HG03025 (cell line): ENCODE results near the gene SCN4A.
"Not testable (repeated sequence)": the region's sequence is repeated elsewhere in the genome, so short reads cannot be mapped to it uniquely, and the experiment has no call there.

ENCODE experiments used
- ATAC-seq: cut with Tn5 transposase; IDR thresholded peaks from one replicate; pipeline ENCODE4 v1.9.1; 2021; ENCODE audit warnings: mild to moderate bottlenecking, moderate library complexity; ENCODE audit not compliant: unreplicated experiment, low FRiP score

Gene SCN4A

DNA sequence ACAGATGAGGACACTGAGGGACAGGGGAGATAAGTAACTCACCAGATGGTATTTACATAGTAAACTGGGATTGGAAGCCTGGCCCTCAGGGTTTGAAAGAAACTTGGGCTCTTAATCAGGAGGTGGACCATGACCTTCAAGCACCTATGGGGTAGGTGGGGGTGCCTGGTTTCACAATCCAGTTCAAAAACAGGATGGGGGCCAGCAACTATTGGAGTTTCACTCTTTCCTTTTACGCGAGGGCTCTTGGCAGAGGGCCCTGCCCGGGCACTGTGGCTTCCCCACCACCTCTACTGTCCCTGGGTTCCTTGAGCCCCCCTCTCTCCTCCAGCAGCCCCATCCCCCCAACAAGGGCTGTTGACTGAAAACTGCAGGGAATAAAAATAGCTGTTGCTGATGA is 14.1 kb upstream of the SCN4A start:
- no peak for ATAC-seq

DNA sequence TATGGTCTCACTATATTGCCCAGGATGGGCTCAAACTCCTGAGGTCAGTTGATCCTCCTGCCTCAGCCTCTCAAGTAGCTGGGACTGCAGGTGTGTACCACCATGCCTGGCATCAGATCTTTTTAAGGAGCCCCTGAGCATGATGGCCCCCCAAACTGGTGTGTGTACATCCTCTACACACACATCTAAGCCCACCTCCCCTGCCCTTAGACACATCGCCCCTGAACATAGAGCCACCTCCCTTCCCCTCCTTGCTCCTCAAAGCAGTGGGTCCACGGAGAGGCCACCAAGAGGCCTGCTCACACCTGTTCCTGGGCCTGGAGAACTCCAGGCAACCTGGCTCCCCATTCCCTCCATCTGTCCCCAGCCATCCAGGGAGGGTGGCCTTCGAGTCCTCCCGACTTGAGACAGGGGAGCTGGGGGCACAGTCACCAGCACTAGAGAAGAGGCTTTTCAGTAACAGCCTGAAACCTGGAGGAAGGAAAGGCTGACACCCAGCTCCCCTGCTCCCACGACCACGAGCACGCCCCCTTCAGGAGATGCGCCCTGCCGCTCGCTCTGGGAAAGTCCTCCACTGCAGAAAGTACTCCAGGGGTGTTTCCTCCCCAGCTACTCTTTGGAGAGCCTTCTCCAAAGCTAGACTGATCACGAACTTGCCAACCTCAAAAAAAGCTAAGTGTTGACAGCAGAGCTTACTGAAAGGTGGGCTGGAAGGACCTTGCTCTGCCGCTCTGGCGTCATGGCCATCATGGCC is 12.8 kb upstream of the SCN4A start:
- ATAC-seq = no peak

DNA sequence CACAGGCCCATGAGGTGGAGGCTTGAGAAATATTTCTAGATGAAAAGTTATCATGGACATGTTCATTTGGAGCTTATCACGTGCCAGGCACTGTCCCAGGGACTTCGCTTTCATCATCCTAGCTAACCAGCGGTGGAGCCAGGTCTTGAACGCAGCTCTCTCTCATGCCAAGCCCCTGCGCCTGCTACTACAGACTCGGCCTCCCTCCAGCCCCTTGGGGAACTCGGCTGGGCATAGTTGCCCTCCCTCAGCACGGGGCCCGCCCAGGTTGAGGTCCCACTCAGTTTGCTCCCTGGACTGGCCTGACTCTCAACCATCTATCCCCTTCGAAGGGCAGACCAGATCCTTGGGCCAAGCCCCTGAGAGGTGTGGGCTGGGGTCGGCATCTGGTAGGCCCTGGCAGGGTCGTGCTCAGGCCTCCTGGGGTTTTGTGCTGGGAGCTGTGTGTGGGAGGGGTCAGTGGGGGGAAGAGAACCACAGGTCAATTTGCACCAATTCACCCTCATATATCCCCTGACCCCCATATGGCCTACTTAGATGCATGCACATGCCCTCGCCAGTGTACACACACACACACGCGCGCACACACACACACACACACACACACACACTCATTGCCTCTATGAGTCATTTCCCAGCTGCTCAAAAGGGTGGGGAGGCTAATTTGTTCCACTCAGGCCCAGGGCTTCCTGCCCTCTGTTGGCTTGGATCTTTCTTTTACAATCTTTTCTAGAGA is 12.1 kb upstream of the SCN4A start:
- no peak for ATAC-seq

DNA sequence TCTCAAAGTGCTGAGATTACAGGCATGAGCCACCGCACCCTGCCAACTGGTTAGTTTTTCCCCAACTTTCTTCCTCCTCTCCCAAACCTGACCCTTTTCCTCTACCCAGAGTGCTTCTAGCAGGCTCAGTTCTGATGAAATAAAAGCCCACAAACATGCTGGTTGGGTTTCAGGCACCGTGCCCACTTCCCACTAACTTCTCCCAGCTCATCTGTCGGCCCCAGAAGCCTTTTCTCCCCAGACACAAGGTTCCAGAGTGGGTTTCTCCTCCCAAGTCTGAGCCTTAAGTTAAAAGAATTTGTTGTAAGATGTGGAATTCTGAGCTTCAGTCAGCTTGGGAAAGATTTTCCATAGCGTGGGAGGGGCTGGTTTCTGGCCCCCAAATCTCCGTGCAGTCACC is 11.5 kb upstream of the SCN4A start:
- ATAC-seq = no peak

DNA sequence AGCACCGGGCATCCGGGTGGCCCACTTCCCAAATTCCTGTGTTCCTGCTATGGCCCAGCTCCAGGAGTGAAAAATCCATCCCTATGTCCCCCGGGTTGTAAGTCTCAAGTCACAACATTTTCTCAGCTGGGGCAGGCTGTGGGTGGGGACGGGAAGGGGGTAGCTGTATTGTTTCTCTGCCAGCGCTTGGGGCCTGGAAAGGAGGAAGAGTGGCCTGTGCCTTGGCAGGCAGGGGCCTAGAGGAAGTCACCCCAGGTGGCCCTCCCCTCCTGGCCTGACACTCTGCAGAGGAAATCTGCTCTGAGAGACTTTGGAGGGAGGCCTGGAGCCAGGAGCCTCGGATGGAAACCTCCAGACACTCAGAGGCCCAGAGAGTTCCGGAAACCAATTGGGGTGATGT is 10.6 kb upstream of the SCN4A start:
- ATAC-seq = no peak

DNA sequence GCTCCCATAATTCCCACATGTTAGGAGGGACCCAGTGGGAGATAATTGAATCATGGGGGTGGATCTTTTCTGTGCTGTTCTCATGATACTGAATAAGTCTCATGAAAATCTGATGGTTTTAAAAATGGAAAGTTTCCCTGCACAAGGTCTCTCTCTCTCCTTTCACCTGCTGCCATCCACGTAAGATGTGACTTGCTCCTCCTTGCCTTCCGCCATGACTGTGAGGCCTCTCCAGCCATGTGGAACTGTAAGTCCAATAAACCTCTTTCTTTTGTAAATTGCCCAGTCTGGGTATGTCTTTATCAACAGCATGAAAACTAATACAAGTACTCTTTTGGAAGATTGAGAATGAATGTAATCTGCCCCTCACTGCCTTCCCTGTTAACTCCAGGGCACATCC is 9.9 kb upstream of the SCN4A start:
- ATAC-seq = not testable (repeated sequence)

DNA sequence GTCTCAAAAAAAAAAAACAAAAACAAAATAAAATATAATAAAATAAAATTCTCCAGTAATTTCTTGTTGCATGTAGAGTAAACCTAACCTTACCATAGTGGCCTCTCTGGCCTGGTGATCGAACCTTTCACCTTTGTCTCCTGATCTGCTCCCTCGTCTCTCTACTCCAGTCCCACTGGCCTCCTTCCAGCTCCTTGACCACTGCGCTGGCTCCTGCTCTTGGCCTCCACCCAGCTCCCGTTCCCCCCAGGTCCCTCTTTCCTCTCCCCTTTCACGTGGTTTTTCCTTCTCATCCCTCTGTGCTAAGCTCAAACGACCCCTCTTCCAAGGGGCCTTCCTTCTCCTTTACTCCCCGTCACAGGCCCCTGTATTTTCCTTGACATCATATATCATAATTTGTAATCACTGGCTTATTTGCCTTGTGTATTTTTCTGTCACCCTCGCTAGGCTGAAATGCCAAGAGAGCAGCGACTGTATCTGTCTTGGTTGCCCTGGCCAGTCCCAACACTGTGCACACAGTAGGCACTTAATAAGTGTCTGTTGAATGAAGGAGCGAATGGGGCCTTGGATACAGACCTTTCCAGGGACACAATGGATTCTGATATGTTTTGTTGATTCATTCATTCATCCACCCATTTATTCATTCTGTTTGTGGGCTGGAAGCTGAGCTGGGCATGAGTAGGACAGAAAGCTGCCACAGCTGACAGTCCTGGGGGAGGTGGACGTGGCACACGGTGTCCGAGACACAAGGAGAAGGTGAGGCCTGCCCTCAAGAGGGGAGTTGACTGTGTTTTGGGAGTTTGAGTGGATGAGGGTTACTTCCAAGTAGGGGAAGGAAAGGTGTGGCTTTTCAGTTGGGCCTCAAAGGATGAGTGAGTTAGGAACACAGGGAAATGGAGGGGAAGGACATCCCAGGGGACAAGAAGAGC is 5.8 kb upstream of the SCN4A start:
- no peak for ATAC-seq

DNA sequence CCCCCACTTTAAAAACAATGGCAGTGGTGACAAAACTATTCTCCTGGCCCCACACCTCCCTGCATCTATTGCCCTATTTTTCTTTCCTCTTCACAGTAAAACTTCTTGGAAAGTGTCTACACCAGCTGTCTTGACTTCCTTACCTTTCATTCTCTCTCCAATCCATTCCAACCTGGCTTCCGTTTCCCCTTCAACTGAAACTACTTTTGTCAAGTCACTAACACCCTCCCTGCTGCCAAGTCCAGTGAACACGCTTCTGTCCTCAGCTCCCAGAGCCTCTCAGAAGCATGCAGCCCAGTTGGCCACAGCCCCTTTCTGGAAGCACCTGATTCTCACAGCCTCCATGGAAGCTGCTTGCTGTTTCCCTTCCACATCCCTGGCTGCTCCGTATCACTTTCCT is 4.0 kb upstream of the SCN4A start:
- no peak for ATAC-seq

DNA sequence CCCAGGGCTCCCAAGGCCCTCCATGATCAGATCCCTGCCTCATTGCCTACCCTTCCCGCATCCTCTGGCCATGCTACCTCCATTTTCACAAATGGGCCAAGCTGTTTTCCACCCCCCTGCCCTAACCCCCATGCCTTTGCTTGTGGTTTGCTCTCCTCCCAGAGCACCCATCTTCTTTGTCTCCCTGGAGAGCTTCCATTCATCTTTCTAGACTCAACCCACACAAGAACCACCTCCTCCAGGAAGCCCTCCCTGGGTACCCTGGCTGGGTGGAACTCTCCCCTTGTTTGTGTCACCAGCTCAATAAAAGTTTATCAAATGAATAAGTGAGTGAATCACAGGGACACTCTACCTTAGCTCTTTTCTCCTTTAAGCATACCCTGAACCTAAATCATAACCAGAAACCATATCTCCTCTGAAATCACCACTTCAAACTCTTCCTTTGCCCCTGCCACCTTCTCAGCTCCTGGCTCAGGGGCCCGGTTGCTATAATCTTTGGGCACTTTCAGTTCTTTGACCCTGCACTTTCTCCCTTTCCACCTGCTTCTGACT is 2.9 kb upstream of the SCN4A start:
- no peak for ATAC-seq

DNA sequence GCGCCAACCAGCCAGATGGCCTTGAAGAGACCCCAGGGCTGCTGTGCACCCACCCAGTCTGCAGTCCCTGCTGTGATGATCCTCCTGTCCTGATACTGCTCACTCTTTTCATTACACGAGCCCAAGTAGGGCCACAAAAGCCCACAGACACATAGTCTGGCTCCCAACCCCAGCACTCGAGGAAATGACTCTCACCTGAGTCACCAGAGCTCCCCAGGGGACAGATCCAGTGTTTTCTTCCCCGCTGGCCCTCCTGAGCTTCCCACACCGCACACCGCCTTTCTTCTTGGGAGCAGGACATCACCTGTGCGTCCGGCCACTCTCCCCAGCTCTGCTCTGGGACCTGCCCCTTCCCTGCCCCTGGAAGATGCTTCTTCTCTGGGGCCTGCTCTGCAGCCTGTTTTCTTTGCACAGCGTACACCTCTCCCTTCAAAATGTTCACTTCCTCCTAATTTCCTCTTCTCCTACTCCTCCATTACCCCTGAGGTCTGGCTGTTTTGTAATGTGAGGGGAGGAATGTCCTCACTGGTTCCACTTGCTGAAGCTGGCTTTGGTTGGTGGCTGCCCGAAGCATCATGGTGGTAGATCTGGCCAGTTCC is 2.0 kb upstream of the SCN4A start:
- ATAC-seq = no peak

DNA sequence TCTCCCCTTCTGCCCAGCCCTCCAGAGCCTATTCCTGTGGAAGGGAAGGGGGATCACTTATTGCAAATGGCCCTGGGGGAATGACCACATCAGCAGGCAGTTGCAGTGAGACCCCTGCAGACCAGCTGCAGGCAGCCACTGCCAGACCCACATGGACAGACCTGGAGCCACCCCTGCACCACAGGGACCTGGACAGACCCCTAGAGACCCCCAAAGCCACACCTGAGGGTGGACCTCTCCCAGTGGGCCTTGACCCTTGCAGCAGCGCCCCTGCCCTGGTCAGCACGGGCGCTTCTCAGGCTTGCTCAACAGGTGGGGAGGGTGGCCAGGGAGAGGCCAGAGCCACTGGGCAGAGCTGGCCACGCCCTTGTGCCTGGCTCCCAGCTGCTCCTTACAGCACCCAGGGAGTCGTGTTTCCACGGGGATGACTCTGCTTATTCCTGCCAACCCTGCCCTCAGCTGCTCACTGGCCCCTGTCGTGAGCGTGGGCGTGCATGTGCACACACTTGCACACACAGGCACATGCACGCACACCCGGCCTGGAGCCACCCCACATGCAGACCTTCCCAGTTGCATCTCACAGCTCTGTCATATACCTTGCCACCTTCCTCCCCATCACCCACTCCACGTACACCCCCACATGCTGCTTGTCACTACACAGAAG is 1.3 kb upstream of the SCN4A start:
- no peak for ATAC-seq

DNA sequence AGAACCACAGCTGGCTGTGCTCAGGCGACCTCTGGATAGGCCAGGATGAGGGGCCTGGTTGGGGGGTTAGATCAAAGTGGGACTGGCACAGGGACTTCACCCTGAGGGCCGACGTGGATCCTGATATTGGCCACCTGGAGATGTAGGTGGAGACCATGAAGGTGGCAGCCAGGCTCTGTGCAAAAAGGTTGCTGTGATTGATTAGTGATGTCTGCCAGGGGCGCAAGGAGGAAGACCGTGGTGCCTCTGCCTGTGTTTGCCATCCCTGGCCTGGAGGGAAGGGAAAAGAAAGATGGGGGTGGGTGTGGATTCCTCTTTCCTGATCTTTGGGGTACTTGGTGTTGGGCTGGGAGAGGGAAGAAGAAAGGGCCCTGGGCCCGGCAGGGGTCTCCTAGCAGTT is 529 bp upstream of the SCN4A start:
- ATAC-seq = no peak

DNA sequence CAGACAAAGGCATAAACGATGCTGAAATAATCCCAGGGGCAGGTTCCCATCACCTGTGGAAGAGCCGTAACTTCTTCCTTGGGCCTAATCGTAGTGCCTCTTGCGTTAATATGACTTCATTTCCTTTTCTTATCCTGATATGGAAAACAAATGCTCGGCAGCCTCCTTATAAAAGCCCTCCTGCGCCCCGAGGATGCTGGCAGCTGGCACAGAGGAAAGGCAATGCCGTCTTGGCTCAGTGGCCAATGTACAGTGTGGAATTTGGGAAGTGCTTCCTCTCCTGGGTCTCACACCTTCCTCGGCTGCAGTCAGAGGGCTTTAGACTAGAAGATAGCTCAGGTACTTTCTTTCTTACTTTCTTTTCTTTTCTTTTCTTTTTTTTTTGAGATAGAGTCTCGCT is 3.4 kb downstream of the SCN4A start:
- no peak for ATAC-seq

DNA sequence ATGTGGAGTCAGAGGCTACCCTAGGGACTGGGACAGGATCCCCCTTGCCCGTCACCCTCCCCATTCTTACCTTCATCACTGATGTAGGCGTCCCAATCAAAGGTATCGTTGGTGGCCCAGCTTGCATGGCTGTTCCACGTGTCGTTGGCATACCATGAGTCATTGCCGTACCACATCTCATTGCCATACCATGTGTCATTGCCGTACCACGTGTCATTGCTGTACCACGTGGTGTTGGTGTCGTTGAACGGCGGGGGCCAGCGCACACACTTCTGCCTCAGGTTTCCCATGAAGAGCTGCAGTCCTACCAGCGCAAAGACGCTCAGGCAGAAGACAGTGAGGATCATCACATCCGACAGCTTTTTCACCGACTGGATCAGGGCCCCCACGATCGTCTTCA is 4.8 kb downstream of the SCN4A start:
- ATAC-seq = no peak

DNA sequence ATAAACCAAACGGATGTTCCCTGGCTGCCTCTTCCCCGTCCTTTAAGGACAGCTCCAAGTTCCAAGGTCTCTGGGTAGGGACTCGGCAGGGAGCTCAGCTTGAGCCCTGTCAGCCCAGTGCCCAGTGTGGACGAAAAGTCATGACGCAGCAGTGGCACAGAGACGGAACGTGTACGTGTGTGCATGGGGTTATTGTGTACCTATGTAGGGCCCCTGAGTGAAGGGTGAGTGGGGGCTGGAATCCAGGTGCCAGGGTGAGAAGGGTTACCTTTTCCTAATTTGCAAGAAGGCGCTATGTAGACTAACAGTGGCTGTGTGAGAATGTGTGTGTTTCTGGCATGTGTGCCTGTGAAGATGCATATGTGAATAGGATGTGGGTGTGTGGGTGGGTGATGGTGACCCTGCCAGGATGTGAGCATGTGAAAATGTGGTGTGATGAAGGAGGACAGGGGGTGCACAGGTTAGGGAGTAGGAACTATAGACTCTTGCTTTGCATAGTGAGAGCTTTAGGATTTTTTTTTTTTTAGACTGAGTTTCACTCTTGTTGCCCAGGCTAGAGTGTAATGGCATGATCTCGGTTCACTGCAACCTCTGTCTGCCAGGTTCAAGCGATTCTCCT is 6.0 kb downstream of the SCN4A start:
- no peak for ATAC-seq

DNA sequence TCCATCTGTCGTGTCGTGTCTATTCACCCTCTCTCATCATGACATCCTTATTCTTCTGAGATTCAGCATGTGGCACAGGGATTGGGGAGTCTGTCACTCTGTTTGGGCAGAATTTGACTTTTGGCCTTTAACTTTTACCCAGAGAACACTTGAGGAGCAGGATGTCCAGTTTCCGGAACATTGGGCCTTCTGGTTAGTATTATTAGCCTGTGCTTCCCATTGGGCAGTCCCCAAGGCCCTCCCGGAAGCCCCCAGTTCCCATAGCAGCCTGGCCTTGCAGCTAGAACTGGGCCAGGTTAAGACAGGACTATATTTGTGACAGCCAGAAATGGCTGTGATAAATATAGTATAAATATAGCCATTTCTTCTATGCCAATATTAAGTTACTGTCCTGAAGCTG is 9.6 kb downstream of the SCN4A start:
- no peak for ATAC-seq

DNA sequence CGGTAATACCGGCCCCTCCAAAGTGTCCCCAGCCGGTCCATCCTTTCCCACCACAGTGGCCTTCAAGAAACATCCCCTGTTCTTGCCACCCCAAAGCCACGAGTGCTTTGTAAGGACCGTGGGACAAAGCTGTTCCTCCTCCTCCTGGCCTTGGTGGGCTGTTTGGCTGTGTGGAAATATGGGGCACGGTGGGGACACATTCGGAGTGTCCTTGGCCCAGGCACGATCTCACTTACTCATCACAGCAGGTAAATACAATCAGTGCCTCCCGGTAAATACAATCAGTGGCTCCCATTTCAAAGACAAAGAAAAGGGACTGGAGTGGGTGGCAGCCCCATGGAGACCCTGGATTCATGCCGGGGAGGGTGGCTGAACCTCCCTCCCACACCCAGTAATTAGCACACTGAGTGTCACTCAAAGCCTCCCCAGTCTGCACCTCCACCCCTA is 10.4 kb downstream of the SCN4A start:
- ATAC-seq = no peak

DNA sequence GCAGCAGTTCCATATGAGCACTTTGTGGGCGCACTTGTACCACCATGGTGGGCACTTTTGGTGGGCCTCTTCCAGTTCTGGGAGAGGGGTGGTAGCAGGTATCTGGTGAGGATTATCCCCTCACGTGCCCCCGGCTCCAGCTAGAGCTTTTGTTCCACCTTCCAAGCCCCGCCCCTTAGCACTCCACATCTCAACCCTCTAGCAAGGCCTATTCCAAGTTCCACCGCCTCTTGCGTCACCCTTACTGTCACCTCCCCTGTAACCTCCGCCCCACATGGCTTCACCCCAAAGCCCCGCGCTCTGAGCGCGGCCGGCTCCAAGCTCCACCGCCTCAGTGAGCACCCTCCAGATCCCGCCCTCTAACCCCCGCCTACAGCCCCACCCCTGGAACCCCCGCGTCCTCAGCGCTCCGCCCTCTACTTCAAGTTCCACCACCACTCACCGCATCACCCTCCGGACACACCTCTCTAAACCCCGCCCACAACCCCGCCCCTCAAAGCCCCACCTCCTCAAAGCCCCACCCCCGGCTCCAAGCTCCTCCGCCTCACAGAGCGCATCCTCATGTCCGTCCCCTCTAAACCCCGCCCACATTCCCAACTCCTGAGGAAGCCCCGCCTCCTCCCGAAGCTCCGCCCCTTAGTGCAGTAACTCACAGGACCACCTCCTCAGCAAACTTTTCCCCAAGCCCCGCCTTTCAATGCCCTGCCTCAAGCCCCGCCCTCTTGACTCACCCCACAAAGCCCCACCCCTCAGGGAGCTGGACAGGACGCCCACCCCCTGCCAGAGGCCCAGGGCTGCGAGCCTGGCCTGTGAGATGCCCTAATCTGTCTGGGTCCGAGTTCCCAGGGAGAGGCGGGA is 11.1 kb downstream of the SCN4A start:
- no peak for ATAC-seq

DNA sequence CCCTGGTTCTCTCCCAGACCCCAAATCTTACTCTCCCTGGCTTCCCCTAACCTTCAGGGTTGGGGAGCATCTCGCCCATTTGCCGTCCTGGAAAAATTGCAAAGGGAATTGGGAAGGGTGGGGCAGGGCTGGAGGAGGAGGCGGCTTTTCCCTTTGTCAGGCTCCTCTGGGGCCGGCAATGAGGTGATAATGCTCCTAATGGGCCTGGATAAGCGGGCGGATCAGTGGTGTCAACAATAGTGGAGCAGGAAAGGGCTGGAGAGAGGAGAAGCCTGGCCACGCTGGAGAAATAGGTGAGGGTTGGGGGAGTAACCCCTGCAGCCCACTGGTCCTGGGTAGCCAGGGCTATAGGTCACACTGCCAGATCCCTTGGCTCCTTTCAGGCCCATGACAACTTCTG is 12.3 kb downstream of the SCN4A start:
- no peak for ATAC-seq
